Non-pigmented ciliary epithelial cell (primary cell): ENCODE results near the gene INSYN1.
A peak's percentile ranks its signal among the peaks of the same experiment; 100 is the strongest.
"Not testable (repeated sequence)": the region's sequence is repeated elsewhere in the genome, so short reads cannot be mapped to it uniquely, and the experiment has no call there.

Source experiments
- DNase-seq: peaks from one replicate; pipeline ENCODE4 v3.0.0-alpha.2; 2010; ENCODE audit warnings: low read depth

INSYN1 gene, protein sequence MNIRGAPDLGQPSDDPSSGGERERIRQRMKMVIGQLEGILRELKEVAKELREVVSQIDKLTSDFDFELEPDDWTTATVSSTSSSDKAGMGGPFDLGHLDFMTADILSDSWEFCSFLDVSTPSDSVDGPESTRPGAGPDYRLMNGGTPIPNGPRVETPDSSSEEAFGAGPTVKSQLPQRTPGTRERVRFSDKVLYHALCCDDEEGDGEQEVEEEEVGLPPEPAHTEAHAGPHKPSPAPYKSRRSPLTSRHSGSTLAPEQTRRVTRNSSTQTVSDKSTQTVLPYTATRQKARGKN

DNA sequence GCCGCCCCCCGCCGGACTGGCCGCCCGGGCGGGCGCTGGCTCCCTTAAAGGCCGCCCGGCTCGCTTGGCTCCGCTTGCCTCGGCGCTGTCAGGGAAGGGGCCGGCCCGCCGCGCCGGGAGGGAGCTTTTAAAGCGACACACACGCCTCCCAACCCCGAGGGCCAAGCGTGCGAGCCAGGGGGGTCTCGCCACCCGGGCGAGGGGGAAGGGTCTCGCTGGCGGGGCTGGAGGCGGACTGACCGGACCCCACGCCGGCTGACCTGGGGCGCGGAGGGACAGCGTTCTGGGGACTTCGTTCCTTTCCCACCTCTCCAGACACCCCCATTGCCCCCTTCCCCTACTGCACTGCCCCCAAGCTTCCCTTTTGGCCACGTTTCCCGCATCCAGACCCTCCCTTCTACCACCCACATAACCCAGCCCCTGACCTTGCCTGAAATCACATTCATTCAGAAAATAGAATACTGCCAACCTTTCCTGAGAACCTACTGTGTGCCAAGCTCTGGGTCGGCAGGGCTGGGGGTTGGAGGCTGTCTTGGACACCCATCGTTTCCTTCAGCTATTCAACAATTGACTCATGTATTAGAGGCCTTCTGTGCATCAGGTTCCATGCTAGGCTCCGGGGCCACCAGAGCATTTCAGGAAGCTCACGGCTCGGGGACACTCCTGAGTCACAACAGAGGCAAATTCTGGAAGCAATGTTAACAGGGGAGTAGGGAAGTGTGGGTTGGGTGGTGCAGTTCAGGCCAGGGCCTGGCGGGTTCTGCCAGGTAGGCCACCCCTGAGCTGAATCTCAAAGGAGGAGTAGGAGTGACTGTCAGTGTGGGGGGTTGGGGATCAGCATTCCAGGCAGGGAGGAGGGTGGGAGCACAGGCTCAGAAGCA is at the start of gene INSYN1:
TSS of gene INSYN1 (minus strand) at position 102 of the 881 bp plus-strand sequence. CDS start 2,221 bp downstream, outside the sequence.
- no peak for DNase-seq

- DNase-seq = no peak
Measured at GRCh38 chr15:73802431-73803041, 49.4 kb upstream of the INSYN1 start.

- peak; percentile 52 for DNase-seq
Measured at GRCh38 chr15:73800662-73801345, 47.7 kb upstream of the INSYN1 start.

GRCh38 chr15:73799466-73799865 is 46.3 kb upstream of the INSYN1 start:
- DNase-seq = no peak

GRCh38 chr15:73797366-73798158 is 44.4 kb upstream of the INSYN1 start:
- no peak for DNase-seq

- no peak for DNase-seq
Measured at GRCh38 chr15:73796331-73796831, 43.2 kb upstream of the INSYN1 start.

DNA sequence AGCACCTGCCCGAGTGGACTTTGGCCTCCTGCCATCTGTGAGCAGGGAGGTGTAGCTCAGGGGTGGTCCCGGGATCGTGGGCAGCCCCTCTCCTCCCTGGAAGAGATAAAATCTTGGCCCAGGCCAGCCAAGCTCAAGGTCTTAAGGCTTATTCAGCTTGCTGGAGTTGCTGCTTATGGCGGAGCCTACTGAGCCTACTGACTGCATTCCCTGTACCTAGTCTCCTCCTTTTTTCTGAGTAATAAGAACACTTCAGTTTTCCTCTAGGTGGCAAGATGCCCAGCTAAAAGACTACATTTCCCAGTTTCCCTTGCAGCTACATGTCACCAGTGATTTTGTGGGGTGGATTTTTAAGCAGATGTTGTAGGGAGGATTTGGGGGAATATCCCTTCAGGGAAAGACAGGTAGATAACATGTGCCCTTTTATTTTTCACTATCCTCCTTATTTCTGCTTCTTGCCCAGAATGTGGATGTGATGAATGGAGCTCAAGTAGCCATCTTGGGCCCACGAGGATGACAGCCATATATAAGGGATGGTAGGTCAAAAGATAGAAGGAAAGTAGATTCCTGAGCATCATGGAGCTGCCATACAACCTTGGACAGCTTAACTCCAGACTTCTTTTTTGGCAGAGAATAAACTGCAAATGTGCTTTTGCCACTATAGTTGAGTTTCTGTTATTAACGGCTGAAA is 41.4 kb upstream of the INSYN1 start:
- no peak for DNase-seq

GRCh38 chr15:73792899-73793541 is 39.9 kb upstream of the INSYN1 start:
- DNase-seq = not testable (repeated sequence)

DNA sequence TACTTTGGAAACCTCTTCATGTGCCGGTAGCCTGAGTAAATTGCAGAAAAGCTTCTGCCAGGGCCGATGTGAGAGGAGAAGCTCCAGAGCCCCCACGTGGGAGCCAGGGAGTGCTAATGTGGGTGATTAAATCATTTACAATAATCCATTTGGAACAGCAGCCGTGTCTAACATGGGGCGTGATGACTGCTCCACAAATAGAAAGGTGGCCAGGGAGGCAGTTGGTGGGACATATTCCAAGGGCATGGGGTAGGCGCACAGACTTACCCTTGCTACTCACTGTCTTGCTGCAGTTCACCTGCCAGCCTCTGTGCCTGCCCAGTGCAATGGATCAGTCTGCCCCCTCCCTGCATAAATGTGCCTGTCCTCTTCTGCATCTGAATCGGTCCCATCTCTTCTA is 39.3 kb upstream of the INSYN1 start:
- DNase-seq = no peak

GRCh38 chr15:73789521-73790240 is 36.5 kb upstream of the INSYN1 start:
- no peak for DNase-seq

DNA sequence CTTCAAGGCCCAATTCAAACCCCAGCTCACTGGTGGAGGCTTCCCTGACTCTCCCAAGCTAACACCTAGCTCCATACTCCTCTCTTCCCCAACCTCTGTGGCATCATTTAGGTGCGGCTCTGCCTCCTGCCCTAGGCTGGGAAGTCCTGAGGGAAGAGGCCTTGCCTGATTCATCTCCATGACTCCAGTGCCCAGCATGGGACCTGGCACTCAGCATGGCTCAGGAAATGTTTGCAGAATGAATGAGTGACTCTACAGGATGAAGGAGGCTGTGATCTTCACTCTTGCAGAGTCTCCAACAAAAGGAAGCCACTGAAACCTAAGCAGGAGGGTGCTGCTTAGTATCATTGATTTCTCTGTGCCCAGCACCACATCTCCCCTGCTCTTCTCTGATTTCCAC is 34.5 kb upstream of the INSYN1 start:
- DNase-seq = no peak

DNA sequence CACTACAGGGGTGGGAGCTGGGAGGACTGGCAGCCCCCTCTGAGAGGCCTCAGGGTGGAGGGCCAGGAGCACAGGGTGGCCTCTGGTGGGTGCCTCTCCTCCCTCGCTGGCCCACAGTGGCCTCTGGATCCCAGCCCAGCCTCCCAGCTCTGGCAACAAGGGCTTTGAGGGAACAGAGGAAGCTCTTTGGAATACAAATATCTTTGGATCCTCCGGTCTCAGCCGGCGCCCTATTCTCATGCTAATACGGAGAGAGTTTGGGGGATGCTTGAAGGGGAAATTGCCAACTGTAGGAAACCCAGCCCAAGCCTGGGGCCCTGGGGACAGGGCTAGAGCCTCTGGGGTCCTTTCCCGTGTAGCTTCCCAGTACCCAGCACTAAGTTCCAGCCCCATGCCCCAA is 33.4 kb upstream of the INSYN1 start:
- DNase-seq = no peak

DNA sequence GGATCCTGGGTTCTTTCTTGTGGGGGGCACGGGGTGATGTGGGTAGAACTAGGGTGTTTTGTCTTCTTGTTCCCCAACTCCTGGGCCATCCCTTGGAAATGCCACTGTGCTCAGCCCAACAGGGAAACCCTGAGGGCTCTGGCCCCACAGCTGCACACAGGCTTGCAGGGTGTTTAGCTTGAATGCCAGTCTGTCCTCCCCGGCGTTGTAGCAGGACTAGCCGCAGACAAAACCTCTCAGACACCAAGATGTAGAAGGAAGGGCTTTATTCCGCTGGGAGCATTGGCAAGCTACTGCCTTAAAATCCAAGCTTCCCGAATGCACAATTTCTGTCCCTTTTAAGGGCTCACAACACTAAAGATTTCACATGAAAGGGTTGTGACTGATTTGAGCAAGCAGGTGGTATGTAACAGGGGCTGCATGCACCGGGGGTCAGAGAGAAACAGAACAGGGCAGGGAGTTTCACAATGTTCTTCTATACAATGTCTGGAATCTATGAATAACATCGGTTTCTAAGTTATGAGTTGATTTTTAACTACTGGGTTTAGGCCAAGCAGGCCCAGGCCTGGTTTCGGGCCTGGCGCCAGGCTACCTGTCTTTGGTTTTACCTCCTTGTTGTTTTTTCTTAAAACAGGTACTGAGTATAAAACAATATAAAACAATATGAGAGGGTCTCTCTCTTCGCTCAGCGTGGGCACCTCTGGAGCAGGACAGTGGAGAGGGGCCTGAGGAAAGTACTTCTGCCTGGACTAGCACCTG is 32.3 kb upstream of the INSYN1 start:
- DNase-seq = not testable (repeated sequence)

DNA sequence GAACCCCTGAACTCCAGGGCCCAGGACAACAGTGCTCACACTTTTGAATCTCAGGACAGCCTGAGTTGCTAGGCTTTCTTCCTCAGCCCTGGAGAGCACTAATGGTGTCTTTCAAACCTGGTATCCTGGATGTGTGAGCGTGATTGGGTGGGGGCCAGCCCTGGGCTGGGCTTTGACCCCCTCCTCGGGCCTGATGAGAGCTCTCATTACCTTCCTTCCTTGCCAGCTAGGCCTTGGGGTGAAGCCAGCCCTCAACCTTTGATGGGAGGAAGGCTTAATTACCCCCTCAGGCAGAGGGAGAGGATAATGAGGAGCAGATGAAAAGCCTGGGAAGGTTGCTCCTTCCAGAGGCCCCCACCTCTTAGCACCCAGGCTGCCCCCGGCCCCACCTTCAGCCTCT is 31.1 kb upstream of the INSYN1 start:
- no peak for DNase-seq

GRCh38 chr15:73782344-73782959 is 29.3 kb upstream of the INSYN1 start:
- DNase-seq = no peak

- DNase-seq = no peak
Measured at GRCh38 chr15:73781038-73781925, 28.1 kb upstream of the INSYN1 start.

- no peak for DNase-seq
Measured at GRCh38 chr15:73779974-73780373, 26.8 kb upstream of the INSYN1 start.
